Breast epithelium (tissue), 3 donors: ENCODE results near the gene GRXCR1.

Experiments used
- CTCF ChIP-seq, 3 donors: fragments of 450-650 bp; IDR thresholded peaks; one replicate each; pipeline ENCODE4 v1.5.1; 2016 to 2017; ENCODE audit warnings: antibody characterized with exemption in 3 of 3, mild to moderate bottlenecking in 3 of 3, moderate library complexity in 3 of 3
- POLR2AphosphoS5 ChIP-seq, 3 donors: sonication (generic); formaldehyde crosslinking; IDR thresholded peaks; one replicate each; pipeline ENCODE4 v1.6.1; 2017; ENCODE audit warnings: antibody characterized with exemption in 3 of 3

- TF ChIP-seq CTCF (IDR thresholded peaks at IDR 0.05) (no peak), POLR2AphosphoS5 (IDR thresholded peaks at IDR 0.05) (no peak)
Measured at GRCh38 chr4:42910459-42910858, 17.9 kb downstream of the GRXCR1 start.
